Measurements from ENCODE around the gene ROPN1. TPM values are rescaled to one million over a fixed set of nuclear protein-coding genes. Genes with fewer than 3 reads are reported as not detected.

The ROPN1 gene
- total and polyA plus RNA-seq, 2 experiments from 2014 or later = 0.11 TPM; not detected in 1

DNA sequence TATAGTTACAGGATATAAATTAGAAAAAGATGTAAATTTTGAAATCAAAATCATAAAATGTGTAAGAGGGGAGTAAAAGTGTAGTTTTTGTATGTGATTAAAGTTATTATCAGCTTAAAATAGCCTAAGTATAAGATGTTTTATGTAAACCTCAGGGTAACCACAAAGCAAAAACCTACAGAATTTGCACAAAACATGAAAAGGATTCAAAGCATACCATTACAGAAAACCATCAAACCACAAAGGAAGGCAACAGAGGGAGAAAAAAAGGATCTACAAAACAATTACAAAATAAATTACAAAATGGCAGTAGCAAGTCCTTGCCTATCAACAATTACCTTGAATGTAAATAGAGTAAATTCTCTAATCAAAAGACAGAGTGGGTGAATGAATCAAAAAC lies 71.1 kb downstream of the ROPN1 start:
- Histone ChIP-seq H3K27me3 (ENCODE audit: insufficient read depth) (no peaks in the 10 kb centered on the region), H3K4me3 (no peak overlapping the region), H3K79me2 (replicated peaks; ENCODE audit: insufficient read depth) (no peaks in the 10 kb centered on the region), H2AFZ (no peak overlapping the region), H3F3A (replicated peaks; ENCODE audit: low read depth) (no peaks in the 10 kb centered on the region), H3K4me2 (no peak overlapping the region), H4K20me1 (replicated peaks; ENCODE audit: insufficient read depth) (no peaks in the 10 kb centered on the region), H3K36me3 (ENCODE audit: insufficient read depth) (peaks cover 9% of the 10 kb centered on the region; the same call in 1 of the 2 replicates), H3K4me1 (ENCODE audit: insufficient read depth) (no peaks in the 10 kb centered on the region), H3K27ac (ENCODE audit: low read depth) (no peak overlapping the region), H3K9me2 (ENCODE audit: insufficient read depth) (no peaks in the 10 kb centered on the region)
- Mint-ChIP-seq H3K4me3 (no peak overlapping the region), H3K4me1 (no peaks in the 10 kb centered on the region), H3K27ac (no peak overlapping the region), H3K9me3 (peaks cover 6% of the 10 kb centered on the region; the same call in 1 of the 3 replicates), H3K27me3 (ENCODE audit: insufficient read depth, low read depth, poor library complexity) (peaks cover 4% of the 10 kb centered on the region), H3K36me3 (ENCODE audit: low read depth) (peaks cover 50% of the 10 kb centered on the region)
- TF ChIP-seq, protein P1, sequence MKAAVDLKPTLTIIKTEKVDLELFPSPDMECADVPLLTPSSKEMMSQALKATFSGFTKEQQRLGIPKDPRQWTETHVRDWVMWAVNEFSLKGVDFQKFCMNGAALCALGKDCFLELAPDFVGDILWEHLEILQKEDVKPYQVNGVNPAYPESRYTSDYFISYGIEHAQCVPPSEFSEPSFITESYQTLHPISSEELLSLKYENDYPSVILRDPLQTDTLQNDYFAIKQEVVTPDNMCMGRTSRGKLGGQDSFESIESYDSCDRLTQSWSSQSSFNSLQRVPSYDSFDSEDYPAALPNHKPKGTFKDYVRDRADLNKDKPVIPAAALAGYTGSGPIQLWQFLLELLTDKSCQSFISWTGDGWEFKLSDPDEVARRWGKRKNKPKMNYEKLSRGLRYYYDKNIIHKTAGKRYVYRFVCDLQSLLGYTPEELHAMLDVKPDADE (IDR thresholded peaks at IDR 0.05) = no peak
- no peak for TF ChIP-seq EZH2 (IDR thresholded peaks at IDR 0.05; ENCODE audit: low read depth, unreplicated experiment)
- TF ChIP-seq EZH2phosphoT487 (IDR thresholded peaks at IDR 0.05; ENCODE audit: unreplicated experiment) = no peak
- TF ChIP-seq, protein P2, sequence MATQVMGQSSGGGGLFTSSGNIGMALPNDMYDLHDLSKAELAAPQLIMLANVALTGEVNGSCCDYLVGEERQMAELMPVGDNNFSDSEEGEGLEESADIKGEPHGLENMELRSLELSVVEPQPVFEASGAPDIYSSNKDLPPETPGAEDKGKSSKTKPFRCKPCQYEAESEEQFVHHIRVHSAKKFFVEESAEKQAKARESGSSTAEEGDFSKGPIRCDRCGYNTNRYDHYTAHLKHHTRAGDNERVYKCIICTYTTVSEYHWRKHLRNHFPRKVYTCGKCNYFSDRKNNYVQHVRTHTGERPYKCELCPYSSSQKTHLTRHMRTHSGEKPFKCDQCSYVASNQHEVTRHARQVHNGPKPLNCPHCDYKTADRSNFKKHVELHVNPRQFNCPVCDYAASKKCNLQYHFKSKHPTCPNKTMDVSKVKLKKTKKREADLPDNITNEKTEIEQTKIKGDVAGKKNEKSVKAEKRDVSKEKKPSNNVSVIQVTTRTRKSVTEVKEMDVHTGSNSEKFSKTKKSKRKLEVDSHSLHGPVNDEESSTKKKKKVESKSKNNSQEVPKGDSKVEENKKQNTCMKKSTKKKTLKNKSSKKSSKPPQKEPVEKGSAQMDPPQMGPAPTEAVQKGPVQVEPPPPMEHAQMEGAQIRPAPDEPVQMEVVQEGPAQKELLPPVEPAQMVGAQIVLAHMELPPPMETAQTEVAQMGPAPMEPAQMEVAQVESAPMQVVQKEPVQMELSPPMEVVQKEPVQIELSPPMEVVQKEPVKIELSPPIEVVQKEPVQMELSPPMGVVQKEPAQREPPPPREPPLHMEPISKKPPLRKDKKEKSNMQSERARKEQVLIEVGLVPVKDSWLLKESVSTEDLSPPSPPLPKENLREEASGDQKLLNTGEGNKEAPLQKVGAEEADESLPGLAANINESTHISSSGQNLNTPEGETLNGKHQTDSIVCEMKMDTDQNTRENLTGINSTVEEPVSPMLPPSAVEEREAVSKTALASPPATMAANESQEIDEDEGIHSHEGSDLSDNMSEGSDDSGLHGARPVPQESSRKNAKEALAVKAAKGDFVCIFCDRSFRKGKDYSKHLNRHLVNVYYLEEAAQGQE (IDR thresholded peaks at IDR 0.05; ENCODE audit: unreplicated experiment) = no peak
- no peak for TF ChIP-seq NANOG (IDR thresholded peaks at IDR 0.05; ENCODE audit: borderline replicate concordance)
- TF ChIP-seq STAT1 (IDR thresholded peaks at IDR 0.05; ENCODE audit: unreplicated experiment) = no peak
- no peak for TF ChIP-seq ZNF331 (CRISPR knock-in tag; IDR thresholded peaks at IDR 0.05; ENCODE audit: low read depth)
- no peak for TF ChIP-seq CREB1 (CRISPR knock-in tag; IDR thresholded peaks at IDR 0.05; ENCODE audit: low read depth)
- no peak for TF ChIP-seq ZNF114 (CRISPR knock-in tag; IDR thresholded peaks at IDR 0.05)
- TF ChIP-seq, protein P3, sequence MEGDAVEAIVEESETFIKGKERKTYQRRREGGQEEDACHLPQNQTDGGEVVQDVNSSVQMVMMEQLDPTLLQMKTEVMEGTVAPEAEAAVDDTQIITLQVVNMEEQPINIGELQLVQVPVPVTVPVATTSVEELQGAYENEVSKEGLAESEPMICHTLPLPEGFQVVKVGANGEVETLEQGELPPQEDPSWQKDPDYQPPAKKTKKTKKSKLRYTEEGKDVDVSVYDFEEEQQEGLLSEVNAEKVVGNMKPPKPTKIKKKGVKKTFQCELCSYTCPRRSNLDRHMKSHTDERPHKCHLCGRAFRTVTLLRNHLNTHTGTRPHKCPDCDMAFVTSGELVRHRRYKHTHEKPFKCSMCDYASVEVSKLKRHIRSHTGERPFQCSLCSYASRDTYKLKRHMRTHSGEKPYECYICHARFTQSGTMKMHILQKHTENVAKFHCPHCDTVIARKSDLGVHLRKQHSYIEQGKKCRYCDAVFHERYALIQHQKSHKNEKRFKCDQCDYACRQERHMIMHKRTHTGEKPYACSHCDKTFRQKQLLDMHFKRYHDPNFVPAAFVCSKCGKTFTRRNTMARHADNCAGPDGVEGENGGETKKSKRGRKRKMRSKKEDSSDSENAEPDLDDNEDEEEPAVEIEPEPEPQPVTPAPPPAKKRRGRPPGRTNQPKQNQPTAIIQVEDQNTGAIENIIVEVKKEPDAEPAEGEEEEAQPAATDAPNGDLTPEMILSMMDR (conservative IDR thresholded peaks at IDR 0.05; ENCODE audit: low read depth in 2 of 2) = no peak
- TF ChIP-seq, protein P4, sequence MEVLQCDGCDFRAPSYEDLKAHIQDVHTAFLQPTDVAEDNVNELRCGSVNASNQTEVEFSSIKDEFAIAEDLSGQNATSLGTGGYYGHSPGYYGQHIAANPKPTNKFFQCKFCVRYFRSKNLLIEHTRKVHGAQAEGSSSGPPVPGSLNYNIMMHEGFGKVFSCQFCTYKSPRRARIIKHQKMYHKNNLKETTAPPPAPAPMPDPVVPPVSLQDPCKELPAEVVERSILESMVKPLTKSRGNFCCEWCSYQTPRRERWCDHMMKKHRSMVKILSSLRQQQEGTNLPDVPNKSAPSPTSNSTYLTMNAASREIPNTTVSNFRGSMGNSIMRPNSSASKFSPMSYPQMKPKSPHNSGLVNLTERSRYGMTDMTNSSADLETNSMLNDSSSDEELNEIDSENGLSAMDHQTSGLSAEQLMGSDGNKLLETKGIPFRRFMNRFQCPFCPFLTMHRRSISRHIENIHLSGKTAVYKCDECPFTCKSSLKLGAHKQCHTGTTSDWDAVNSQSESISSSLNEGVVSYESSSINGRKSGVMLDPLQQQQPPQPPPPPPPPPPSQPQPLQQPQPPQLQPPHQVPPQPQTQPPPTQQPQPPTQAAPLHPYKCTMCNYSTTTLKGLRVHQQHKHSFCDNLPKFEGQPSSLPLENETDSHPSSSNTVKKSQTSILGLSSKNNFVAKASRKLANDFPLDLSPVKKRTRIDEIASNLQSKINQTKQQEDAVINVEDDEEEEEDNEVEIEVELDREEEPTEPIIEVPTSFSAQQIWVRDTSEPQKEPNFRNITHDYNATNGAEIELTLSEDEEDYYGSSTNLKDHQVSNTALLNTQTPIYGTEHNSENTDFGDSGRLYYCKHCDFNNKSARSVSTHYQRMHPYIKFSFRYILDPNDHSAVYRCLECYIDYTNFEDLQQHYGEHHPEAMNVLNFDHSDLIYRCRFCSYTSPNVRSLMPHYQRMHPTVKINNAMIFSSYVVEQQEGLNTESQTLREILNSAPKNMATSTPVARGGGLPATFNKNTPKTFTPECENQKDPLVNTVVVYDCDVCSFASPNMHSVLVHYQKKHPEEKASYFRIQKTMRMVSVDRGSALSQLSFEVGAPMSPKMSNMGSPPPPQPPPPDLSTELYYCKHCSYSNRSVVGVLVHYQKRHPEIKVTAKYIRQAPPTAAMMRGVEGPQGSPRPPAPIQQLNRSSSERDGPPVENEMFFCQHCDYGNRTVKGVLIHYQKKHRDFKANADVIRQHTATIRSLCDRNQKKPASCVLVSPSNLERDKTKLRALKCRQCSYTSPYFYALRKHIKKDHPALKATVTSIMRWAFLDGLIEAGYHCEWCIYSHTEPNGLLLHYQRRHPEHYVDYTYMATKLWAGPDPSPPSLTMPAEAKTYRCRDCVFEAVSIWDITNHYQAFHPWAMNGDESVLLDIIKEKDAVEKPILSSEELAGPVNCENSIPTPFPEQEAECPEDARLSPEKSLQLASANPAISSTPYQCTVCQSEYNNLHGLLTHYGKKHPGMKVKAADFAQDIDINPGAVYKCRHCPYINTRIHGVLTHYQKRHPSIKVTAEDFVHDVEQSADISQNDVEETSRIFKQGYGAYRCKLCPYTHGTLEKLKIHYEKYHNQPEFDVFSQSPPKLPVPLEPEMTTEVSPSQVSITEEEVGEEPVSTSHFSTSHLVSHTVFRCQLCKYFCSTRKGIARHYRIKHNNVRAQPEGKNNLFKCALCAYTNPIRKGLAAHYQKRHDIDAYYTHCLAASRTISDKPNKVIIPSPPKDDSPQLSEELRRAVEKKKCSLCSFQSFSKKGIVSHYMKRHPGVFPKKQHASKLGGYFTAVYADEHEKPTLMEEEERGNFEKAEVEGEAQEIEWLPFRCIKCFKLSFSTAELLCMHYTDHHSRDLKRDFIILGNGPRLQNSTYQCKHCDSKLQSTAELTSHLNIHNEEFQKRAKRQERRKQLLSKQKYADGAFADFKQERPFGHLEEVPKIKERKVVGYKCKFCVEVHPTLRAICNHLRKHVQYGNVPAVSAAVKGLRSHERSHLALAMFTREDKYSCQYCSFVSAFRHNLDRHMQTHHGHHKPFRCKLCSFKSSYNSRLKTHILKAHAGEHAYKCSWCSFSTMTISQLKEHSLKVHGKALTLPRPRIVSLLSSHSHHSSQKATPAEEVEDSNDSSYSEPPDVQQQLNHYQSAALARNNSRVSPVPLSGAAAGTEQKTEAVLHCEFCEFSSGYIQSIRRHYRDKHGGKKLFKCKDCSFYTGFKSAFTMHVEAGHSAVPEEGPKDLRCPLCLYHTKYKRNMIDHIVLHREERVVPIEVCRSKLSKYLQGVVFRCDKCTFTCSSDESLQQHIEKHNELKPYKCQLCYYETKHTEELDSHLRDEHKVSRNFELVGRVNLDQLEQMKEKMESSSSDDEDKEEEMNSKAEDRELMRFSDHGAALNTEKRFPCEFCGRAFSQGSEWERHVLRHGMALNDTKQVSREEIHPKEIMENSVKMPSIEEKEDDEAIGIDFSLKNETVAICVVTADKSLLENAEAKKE (CRISPR knock-in tag; IDR thresholded peaks at IDR 0.05) = no peak
- TF ChIP-seq POLR2AphosphoS5 (IDR thresholded peaks at IDR 0.05; ENCODE audit: low read depth) = no peak
- TF ChIP-seq JUNB (IDR thresholded peaks at IDR 0.05; ENCODE audit: unreplicated experiment) = no peak
- ATAC-seq (no peak), DNase-seq (ENCODE audit: low spot score) (no peak)

Data from GM23338 (cell line).